IMR-90 (cell line): Measurements from ENCODE around the gene HOXD3. TPM values are rescaled to one million over a fixed set of nuclear protein-coding genes. Genes with fewer than 3 reads are reported as not detected.

Experiments used
- ATAC-seq: fragments of 200-7000 bp; cut with Tn5 transposase; 2 replicates; pipeline ENCODE4 v1.9.1; 2020; ENCODE audit warnings: low read depth, mild to moderate bottlenecking, moderate library complexity
- BruUV-seq: library from RNA; stranded (reverse); fragments of 400-500 nt; replicated peaks from 2 replicates; lab custom pipeline; 2021; lab: Mats Ljungman, UMichigan
- CTCF ChIA-PET: fragments of 300-600 bp; formaldehyde crosslinking; extraction: SDS; loops from one replicate; lab custom pipeline; 2021; ENCODE audit warnings: antibody characterized with exemption; lab: Yijun Ruan, JAX
- POLR2A ChIA-PET: fragments of 300-600 bp; sonication (Branson Sonifier 250); formaldehyde crosslinking; loops from one replicate; lab custom pipeline; 2022; ENCODE audit warnings: antibody characterized with exemption; ENCODE audit not compliant: unreplicated experiment; lab: Charles Lee
- DNase-seq: peaks from one replicate; pipeline ENCODE4 v3.0.0; 2013
- H2AFZ ChIP-seq: replicated peaks from 2 replicates; pipeline ENCODE3; 2013; ENCODE audit warnings: low read length, mild to moderate bottlenecking; ENCODE audit not compliant: poor library complexity
- H2AK5ac ChIP-seq: 2 replicates; pipeline ENCODE4 v1.6.1; 2013; ENCODE audit warnings: low read depth, low read length, inconsistent platforms
- H2AK9ac ChIP-seq: replicated peaks from 2 replicates; pipeline ENCODE3; 2013; ENCODE audit warnings: mild to moderate bottlenecking, low read depth, low read length, moderate library complexity; ENCODE audit not compliant: poor library complexity
- H2BK120ac ChIP-seq: 2 replicates; pipeline ENCODE4 v1.6.1; 2013; ENCODE audit warnings: low read depth, low read length, inconsistent platforms
- H2BK15ac ChIP-seq: 3 replicates; pipeline ENCODE4 v1.6.1; 2013; ENCODE audit warnings: low read depth, low read length, inconsistent platforms
- H2BK20ac ChIP-seq: 2 replicates; pipeline ENCODE4 v1.6.1; 2013; ENCODE audit warnings: low read depth, mild to moderate bottlenecking, inconsistent platforms, low read length, moderate library complexity
- H2BK5ac ChIP-seq: 2 replicates; pipeline ENCODE4 v1.6.1; 2013; ENCODE audit warnings: mild to moderate bottlenecking, low read depth, low read length, inconsistent platforms; ENCODE audit not compliant: poor library complexity, severe bottlenecking
- H3K14ac ChIP-seq: replicated peaks from 2 replicates; pipeline ENCODE4 v1.6.1; 2013; ENCODE audit warnings: low read depth, low read length, inconsistent platforms
- H3K18ac ChIP-seq: 2 replicates; pipeline ENCODE4 v1.6.1; 2013; ENCODE audit warnings: low read depth, low read length, control low read depth
- H3K23ac ChIP-seq: 2 replicates; pipeline ENCODE4 v1.6.1; 2013; ENCODE audit warnings: low read depth, low read length, inconsistent platforms
- H3K27ac ChIP-seq: 2 replicates; pipeline ENCODE4 v1.5.1; 2013; ENCODE audit warnings: mild to moderate bottlenecking, control low read depth, low read length; ENCODE audit not compliant: insufficient read depth
- H3K27me3 ChIP-seq: 2 replicates; pipeline ENCODE4 v1.6.1; 2013; ENCODE audit warnings: low read length; ENCODE audit not compliant: control insufficient read depth, insufficient read depth
- H3K36me3 ChIP-seq: 2 replicates; pipeline ENCODE4 v1.6.1; 2013; ENCODE audit warnings: low read length, mixed read lengths; ENCODE audit not compliant: control insufficient read depth, insufficient read depth
- H3K4ac ChIP-seq: 2 replicates; pipeline ENCODE4 v1.6.1; 2013; ENCODE audit warnings: low read depth, low read length, inconsistent platforms
- H3K4me1 ChIP-seq: 2 replicates; pipeline ENCODE4 v1.6.1; 2013; ENCODE audit warnings: low read length, mixed read lengths; ENCODE audit not compliant: control insufficient read depth, insufficient read depth
- H3K4me2 ChIP-seq: 2 replicates; pipeline ENCODE4 v1.6.1; 2013; ENCODE audit warnings: low read depth, mild to moderate bottlenecking, control low read depth, low read length, moderate library complexity
- H3K4me3 ChIP-seq: 2 replicates; pipeline ENCODE4 v1.5.1; 2013; ENCODE audit warnings: low read depth, mild to moderate bottlenecking, control low read depth, low read length, moderate library complexity; ENCODE audit not compliant: insufficient read depth
- H3K56ac ChIP-seq: 2 replicates; pipeline ENCODE4 v1.6.1; 2013; ENCODE audit warnings: low read length, inconsistent platforms; ENCODE audit not compliant: insufficient read depth; ENCODE audit errors: extremely low read depth
- H3K79me1 ChIP-seq, 2 experiments: 2 replicates each; pipeline ENCODE4 v1.6.1; 2013; ENCODE audit warnings: low read length in 2 of 2, inconsistent platforms in 1 of 2, low read depth in 1 of 2
- H3K9ac ChIP-seq: 2 replicates; pipeline ENCODE4 v1.6.1; 2013; ENCODE audit warnings: low read depth, low read length, control low read depth
- H3K9me1 ChIP-seq: 2 replicates; pipeline ENCODE4 v1.6.1; 2013; ENCODE audit warnings: low read length, inconsistent platforms; ENCODE audit not compliant: insufficient read depth
- H3K9me3 ChIP-seq: 2 replicates; pipeline ENCODE4 v1.6.1; 2013; ENCODE audit warnings: low read length; ENCODE audit not compliant: control insufficient read depth, insufficient read depth
- H4K20me1 ChIP-seq: 2 replicates; pipeline ENCODE4 v1.6.1; 2013; ENCODE audit warnings: low read length, inconsistent platforms; ENCODE audit not compliant: insufficient read depth
- H4K5ac ChIP-seq: 2 replicates; pipeline ENCODE4 v1.6.1; 2013; ENCODE audit warnings: mild to moderate bottlenecking, low read depth, low read length, control low read depth
- H4K8ac ChIP-seq, 2 experiments: 2 replicates each; pipeline ENCODE4 v1.6.1; 2013; ENCODE audit warnings: low read depth in 2 of 2, low read length in 2 of 2, control low read depth in 1 of 2, inconsistent platforms in 1 of 2
- H4K91ac ChIP-seq: 2 replicates; pipeline ENCODE4 v1.6.1; 2013; ENCODE audit warnings: low read depth, low read length, inconsistent platforms; ENCODE audit not compliant: insufficient read depth
- BHLHE40 ChIP-seq: fragments of 150-350 bp; IDR thresholded peaks from 2 replicates; pipeline ENCODE4 v1.6.1; 2016; ENCODE audit warnings: mild to moderate bottlenecking, low read depth, low read length
- CEBPB ChIP-seq: IDR thresholded peaks from 2 replicates; pipeline ENCODE4 v1.6.1; 2012; ENCODE audit warnings: low read depth, low read length, improper control_type of control experiment
- CHD1 ChIP-seq: IDR thresholded peaks from 2 replicates; pipeline ENCODE4 v1.6.1; 2012; ENCODE audit warnings: low read depth, low read length, improper control_type of control experiment
- CTCF ChIP-seq: conservative IDR thresholded peaks from 2 replicates; pipeline ENCODE4 v1.5.1; 2012; ENCODE audit warnings: mild to moderate bottlenecking, low read depth, low read length, improper control_type of control experiment
- ELK1 ChIP-seq: fragments of 150-350 bp; IDR thresholded peaks from 2 replicates; pipeline ENCODE4 v1.6.1; 2016; ENCODE audit warnings: low read depth, mild to moderate bottlenecking, low read length, moderate library complexity, borderline replicate concordance
- FOS ChIP-seq: fragments of 150-350 bp; IDR thresholded peaks from 2 replicates; pipeline ENCODE4 v1.6.1; 2016; ENCODE audit warnings: low read depth, low read length
- MAFK ChIP-seq: IDR thresholded peaks from 2 replicates; pipeline ENCODE4 v1.6.1; 2012; ENCODE audit warnings: low read depth, low read length, improper control_type of control experiment
- MAZ ChIP-seq: IDR thresholded peaks from 2 replicates; pipeline ENCODE4 v1.6.1; 2012; ENCODE audit warnings: low read depth, mild to moderate bottlenecking, low read length, improper control_type of control experiment, moderate library complexity, borderline replicate concordance
- MXI1 ChIP-seq: IDR thresholded peaks from 2 replicates; pipeline ENCODE4 v1.6.1; 2012; ENCODE audit warnings: low read depth, mild to moderate bottlenecking, low read length, moderate library complexity, borderline replicate concordance
- NFE2L2 ChIP-seq: fragments of 150-350 bp; IDR thresholded peaks from 2 replicates; pipeline ENCODE4 v1.6.1; 2016; ENCODE audit warnings: low read depth, mild to moderate bottlenecking, low read length
- POLR2A ChIP-seq: IDR thresholded peaks from 2 replicates; pipeline ENCODE4 v1.6.1; 2012; ENCODE audit warnings: mild to moderate bottlenecking, low read depth, low read length
- RAD21 ChIP-seq: IDR thresholded peaks from 2 replicates; pipeline ENCODE4 v1.6.1; 2012; ENCODE audit warnings: low read length, improper control_type of control experiment
- RCOR1 ChIP-seq: IDR thresholded peaks from 2 replicates; pipeline ENCODE4 v1.6.1; 2012; ENCODE audit warnings: mild to moderate bottlenecking, low read length, improper control_type of control experiment; ENCODE audit not compliant: insufficient replicate concordance
- RFX5 ChIP-seq: IDR thresholded peaks from 2 replicates; pipeline ENCODE4 v1.8.0; 2012; ENCODE audit warnings: low read depth, mild to moderate bottlenecking, low read length, moderate library complexity
- USF2 ChIP-seq: fragments of 150-350 bp; IDR thresholded peaks from 2 replicates; pipeline ENCODE4 v1.6.1; 2017; ENCODE audit warnings: mild to moderate bottlenecking, antibody characterized with exemption, low read length, low read depth
- WGBS, 2 experiments: methylation state at CpG; one replicate each; pipeline versions ENCODE4 v1.1.5 to v1.1.7; 2013; ENCODE audit warnings: missing lambda C conversion rate in 2 of 2; ENCODE audit not compliant: insufficient read length in 1 of 2; ENCODE audit errors: extremely low coverage in 2 of 2; 5-methylcytosine and 5-hydroxymethylcytosine counted together
- dilution Hi-C: fragments of 300-500 bp; cut with HindIII; formaldehyde crosslinking; loops from one replicate; pipeline ENCODE4 v1.14.3; 2018; ENCODE audit warnings: low sequenced_read_pairs; ENCODE audit not compliant: unreplicated experiment
- in situ Hi-C: fragments of 300-500 bp; cut with MboI; formaldehyde crosslinking; loops from 3 replicates; pipeline ENCODE4 v1.14.3; 2019; ENCODE audit warnings: low sequenced_read_pairs, inconsistent platforms, mixed read lengths
- intact Hi-C: fragments of 100-400 bp; cut with micrococcal nuclease; formaldehyde crosslinking; loops from 2 replicates; pipeline ENCODE4 v1.10.0; 2022
- polyA plus RNA-seq, 3 experiments: library from polyadenylated mRNA; depleted of rRNA; stranded (reverse); fragments of >200 nt; gene quantifications; 2 replicates each; pipeline ENCODE4 v1.2.3, GENCODE V29; 2012; ENCODE audit warnings: low replicate concordance in 1 of 3
- total RNA-seq: library from RNA; depleted of rRNA; stranded (reverse); fragments of >200 nt; gene quantifications from 2 replicates; pipeline ENCODE4 v1.2.3, GENCODE V29; 2012

HOXD3 gene
- total and polyA plus RNA-seq, 2 of the 4 experiments (the other 2 are of a cell fraction): not detected

- no peak overlapping the region for H2BK5ac ChIP-seq
- BruUV-seq: no TSS peak
- H2AK5ac ChIP-seq: no peak overlapping the region
- H3K27ac ChIP-seq: no peak overlapping the region
- H2BK15ac ChIP-seq: no peak overlapping the region
- ChIA-PET CTCF (no interaction called here), POLR2A (no interaction called here)
- no peak for DNase-seq
- ATAC-seq: no peak
- no peak overlapping the region for H2AFZ ChIP-seq
- in situ Hi-C loops: no loop called here
- no peaks in the 10 kb centered on the region for H3K79me1 ChIP-seq
- no peak overlapping the region for H3K9ac ChIP-seq
- H4K91ac ChIP-seq: no peak overlapping the region
- H3K9me3 ChIP-seq: no peaks in the 10 kb centered on the region
- H2BK20ac ChIP-seq: no peak overlapping the region
- dilution Hi-C loops: no loop called here
- no peaks in the 10 kb centered on the region for H3K36me3 ChIP-seq
- no peak overlapping the region for H4K5ac ChIP-seq
- H3K18ac ChIP-seq: no peak overlapping the region
- no CpG with 5 or more reads among the region's 2 CpGs for WGBS, 2 experiments
- H3K14ac ChIP-seq: no peak overlapping the region
- intact Hi-C loops: no loop called here
- H3K23ac ChIP-seq: no peak overlapping the region
- no peaks in the 10 kb centered on the region for H3K9me1 ChIP-seq
- H4K8ac ChIP-seq: no peak overlapping the region
- TF ChIP-seq RCOR1 (no peak), FOS (no peak), MAZ (no peak), USF2 (no peak), CEBPB (no peak), RAD21 (no peak), NFE2L2 (no peak), CTCF (no peak), RFX5 (no peak), CHD1 (no peak), MAFK (no peak), MXI1 (no peak), ELK1 (no peak), POLR2A (no peak), BHLHE40 (no peak)
- peaks cover under 1% of the 10 kb centered on the region; the same call in 1 of the 2 replicates for H3K27me3 ChIP-seq
- no peak overlapping the region for H3K4me2 ChIP-seq
- H3K4me1 ChIP-seq: no peaks in the 10 kb centered on the region
- H3K4me3 ChIP-seq: no peak overlapping the region
- H2BK120ac ChIP-seq: no peak overlapping the region
- H2AK9ac ChIP-seq: no peak overlapping the region
- no peak overlapping the region for H3K56ac ChIP-seq
- H3K4ac ChIP-seq: no peak overlapping the region
- no peaks in the 10 kb centered on the region for H4K20me1 ChIP-seq
These were observed 49.0 kb downstream of the HOXD3 start for GRCh38 chr2:176206136-176206535.
